MM.1S (cell line): Measurements from ENCODE around the gene IRF6.
"Not testable (repeated sequence)": the region's sequence is repeated elsewhere in the genome, so short reads cannot be mapped to it uniquely, and the experiment has no call there.

Source experiments
- DNase-seq: peaks from one replicate; pipeline ENCODE4 v3.0.0-alpha.2; 2015
- H2AFZ ChIP-seq: fragments of 300-600 bp; sonication (generic); 2 replicates; pipeline ENCODE4 v1.6.0; 2016; ENCODE audit warnings: antibody characterized with exemption, low read length
- H3F3A ChIP-seq: fragments of 300-600 bp; sonication (generic); 2 replicates; pipeline ENCODE4 v1.6.1; 2016; ENCODE audit warnings: mild to moderate bottlenecking, antibody characterized with exemption, low read length, moderate library complexity, mixed read lengths; ENCODE audit not compliant: insufficient read depth
- H3K27ac ChIP-seq: fragments of 300-600 bp; sonication (generic); 2 replicates; pipeline ENCODE4 v1.5.1; 2016; ENCODE audit warnings: mild to moderate bottlenecking, low read length
- H3K27me3 ChIP-seq: fragments of 300-600 bp; sonication (generic); replicated peaks from 2 replicates; pipeline ENCODE4 v1.6.0; 2016; ENCODE audit warnings: low read length; ENCODE audit not compliant: insufficient read depth
- H3K36me3 ChIP-seq: fragments of 300-600 bp; sonication (generic); replicated peaks from 2 replicates; pipeline ENCODE4 v1.6.1; 2016; ENCODE audit warnings: mild to moderate bottlenecking, low read length, mixed read lengths; ENCODE audit not compliant: insufficient read depth
- H3K4me1 ChIP-seq: fragments of 300-600 bp; sonication (generic); 2 replicates; pipeline ENCODE4 v1.6.1; 2016; ENCODE audit warnings: low read length, mixed read lengths
- H3K4me2 ChIP-seq: fragments of 300-600 bp; sonication (generic); 2 replicates; pipeline ENCODE4 v1.6.0; 2016; ENCODE audit warnings: low read depth, low read length
- H3K4me3 ChIP-seq: fragments of 300-600 bp; sonication (generic); 2 replicates; pipeline ENCODE4 v1.5.1; 2016; ENCODE audit warnings: low read length, mixed read lengths
- H3K79me2 ChIP-seq: fragments of 300-600 bp; sonication (generic); 2 replicates; pipeline ENCODE4 v1.6.1; 2016; ENCODE audit warnings: mixed run types, low read length, mixed read lengths
- H3K9ac ChIP-seq: fragments of 300-600 bp; sonication (generic); 2 replicates; pipeline ENCODE4 v1.6.1; 2016; ENCODE audit warnings: low read length, mixed read lengths
- H3K9me2 ChIP-seq: fragments of 300-600 bp; sonication (generic); replicated peaks from 2 replicates; pipeline ENCODE4 v1.6.1; 2016; ENCODE audit warnings: mild to moderate bottlenecking, low read length, mixed read lengths; ENCODE audit not compliant: insufficient read depth
- H3K9me3 ChIP-seq: fragments of 300-600 bp; sonication (generic); replicated peaks from 2 replicates; pipeline ENCODE4 v1.6.1; 2016; ENCODE audit warnings: mild to moderate bottlenecking, low read length, mixed read lengths; ENCODE audit not compliant: insufficient read depth
- H4K20me1 ChIP-seq: fragments of 300-600 bp; sonication (generic); 2 replicates; pipeline ENCODE4 v1.6.1; 2016; ENCODE audit warnings: mild to moderate bottlenecking, low read length, moderate library complexity, mixed read lengths; ENCODE audit not compliant: insufficient read depth
- EZH2 ChIP-seq: fragments of 300-600 bp; sonication (generic); optimal IDR thresholded peaks from 2 replicates; pipeline ENCODE3; 2017; ENCODE audit warnings: low read depth, mild to moderate bottlenecking, antibody characterized with exemption, low read length, mixed read lengths
- EZH2phosphoT487 ChIP-seq: fragments of 300-600 bp; sonication (generic); IDR thresholded peaks from 2 replicates; pipeline ENCODE4 v1.6.1; 2018; ENCODE audit warnings: antibody characterized with exemption, low read length
- TF ChIP-seq, protein P1 (sequence below): fragments of 300-600 bp; sonication (generic); IDR thresholded peaks from 2 replicates; pipeline ENCODE4 v1.5.1; 2016; ENCODE audit warnings: antibody characterized with exemption, low read length, mixed read lengths

Gene IRF6

DNA sequence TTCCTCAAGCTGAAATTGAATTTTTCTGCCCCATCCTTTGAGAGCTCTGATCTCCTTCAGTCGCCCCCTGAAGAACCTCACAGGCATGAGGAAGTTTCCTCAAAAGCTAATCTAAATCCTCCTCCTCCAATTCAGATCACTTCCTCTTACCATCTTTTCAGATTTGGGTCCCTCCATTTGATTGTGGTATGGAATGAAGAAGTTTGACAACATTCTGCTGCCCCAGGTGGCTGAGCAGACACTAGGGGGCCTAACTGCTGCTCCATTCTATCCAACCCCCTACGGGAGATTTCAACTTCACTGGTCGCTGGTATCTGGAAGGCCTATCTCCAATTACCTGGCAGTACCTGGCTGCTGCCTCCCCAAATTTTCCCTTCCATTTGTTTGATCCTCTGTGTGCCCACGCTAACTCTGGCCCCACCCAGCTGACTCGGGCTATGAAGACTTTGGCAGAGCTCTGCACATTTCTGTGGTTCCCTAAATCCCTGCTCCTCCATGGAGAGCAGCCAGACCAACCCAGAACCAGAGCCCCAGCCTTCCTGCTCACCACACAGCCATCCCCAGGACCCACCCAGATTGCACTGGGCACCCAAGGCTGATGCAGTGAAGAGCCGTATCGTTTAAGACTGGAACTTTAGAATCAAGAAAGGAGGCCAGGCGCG, 7.8 kb downstream of the IRF6 start:
- Histone ChIP-seq H3K4me2 (no peak overlapping the region), H3K27me3 (no peaks in the 10 kb centered on the region), H2AFZ (no peak overlapping the region), H4K20me1 (no peaks in the 10 kb centered on the region), H3K79me2 (no peaks in the 10 kb centered on the region), H3F3A (no peaks in the 10 kb centered on the region), H3K4me3 (no peak overlapping the region), H3K36me3 (no peaks in the 10 kb centered on the region), H3K9me2 (no peaks in the 10 kb centered on the region), H3K27ac (no peak overlapping the region), H3K9ac (no peak overlapping the region), H3K4me1 (no peaks in the 10 kb centered on the region), H3K9me3 (no peaks in the 10 kb centered on the region)
- DNase-seq: no peak
- TF ChIP-seq EZH2: no peak
- TF ChIP-seq, protein P1, sequence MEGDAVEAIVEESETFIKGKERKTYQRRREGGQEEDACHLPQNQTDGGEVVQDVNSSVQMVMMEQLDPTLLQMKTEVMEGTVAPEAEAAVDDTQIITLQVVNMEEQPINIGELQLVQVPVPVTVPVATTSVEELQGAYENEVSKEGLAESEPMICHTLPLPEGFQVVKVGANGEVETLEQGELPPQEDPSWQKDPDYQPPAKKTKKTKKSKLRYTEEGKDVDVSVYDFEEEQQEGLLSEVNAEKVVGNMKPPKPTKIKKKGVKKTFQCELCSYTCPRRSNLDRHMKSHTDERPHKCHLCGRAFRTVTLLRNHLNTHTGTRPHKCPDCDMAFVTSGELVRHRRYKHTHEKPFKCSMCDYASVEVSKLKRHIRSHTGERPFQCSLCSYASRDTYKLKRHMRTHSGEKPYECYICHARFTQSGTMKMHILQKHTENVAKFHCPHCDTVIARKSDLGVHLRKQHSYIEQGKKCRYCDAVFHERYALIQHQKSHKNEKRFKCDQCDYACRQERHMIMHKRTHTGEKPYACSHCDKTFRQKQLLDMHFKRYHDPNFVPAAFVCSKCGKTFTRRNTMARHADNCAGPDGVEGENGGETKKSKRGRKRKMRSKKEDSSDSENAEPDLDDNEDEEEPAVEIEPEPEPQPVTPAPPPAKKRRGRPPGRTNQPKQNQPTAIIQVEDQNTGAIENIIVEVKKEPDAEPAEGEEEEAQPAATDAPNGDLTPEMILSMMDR: no peak

DNA sequence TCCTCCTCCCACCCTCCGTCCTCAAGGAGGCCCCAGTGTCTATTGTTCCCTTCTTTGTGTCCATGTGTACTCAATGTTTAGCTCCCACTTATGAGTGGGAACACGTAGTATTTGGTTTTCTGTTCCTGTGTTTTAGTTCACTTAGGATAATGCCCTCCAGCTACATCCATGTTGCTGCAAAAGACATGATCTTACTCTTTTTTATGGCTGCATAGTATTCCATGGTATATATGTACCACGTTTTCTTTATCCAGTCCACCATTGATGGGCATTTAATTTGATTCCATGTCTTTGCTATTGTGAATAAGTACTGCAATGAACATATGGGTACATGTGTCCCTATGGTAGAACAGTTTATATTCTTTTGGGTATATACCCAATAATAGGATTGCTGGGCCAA, 12.2 kb downstream of the IRF6 start:
- H3K36me3 ChIP-seq, H3K4me3 ChIP-seq, H2AFZ ChIP-seq, H3K9me3 ChIP-seq, DNase-seq, H3K4me2 ChIP-seq, H3F3A ChIP-seq, H3K9me2 ChIP-seq, H4K20me1 ChIP-seq, H3K27me3 ChIP-seq, H3K27ac ChIP-seq, H3K4me1 ChIP-seq, H3K9ac ChIP-seq, H3K79me2 ChIP-seq: not testable (repeated sequence)

DNA sequence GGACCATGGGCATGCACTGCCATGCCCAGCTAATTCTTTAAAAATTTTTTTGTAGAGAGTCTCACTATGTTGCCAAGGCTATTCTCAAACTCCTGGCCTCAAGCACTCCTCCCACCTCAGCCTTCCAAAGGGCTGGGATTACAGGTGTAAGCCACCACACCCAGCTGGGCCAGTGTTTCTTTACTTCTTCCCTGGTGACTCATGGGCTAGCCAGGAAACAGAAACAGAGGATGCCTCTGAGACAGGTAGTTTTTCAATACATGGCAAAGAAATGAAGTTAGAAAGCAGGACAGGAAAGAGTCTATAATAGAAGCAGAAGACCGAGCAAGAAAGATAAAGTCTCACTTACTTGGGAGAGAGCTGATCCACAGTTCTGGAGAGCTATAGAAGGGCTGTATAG, 14.0 kb downstream of the IRF6 start:
- Histone ChIP-seq H3K9ac (no peak overlapping the region), H3K4me3 (no peak overlapping the region), H3K36me3 (no peaks in the 10 kb centered on the region), H3K9me3 (no peaks in the 10 kb centered on the region), H3K27ac (no peak overlapping the region), H3F3A (no peaks in the 10 kb centered on the region), H3K9me2 (no peaks in the 10 kb centered on the region), H4K20me1 (no peaks in the 10 kb centered on the region), H2AFZ (no peak overlapping the region), H3K4me2 (no peak overlapping the region), H3K79me2 (no peaks in the 10 kb centered on the region), H3K27me3 (no peaks in the 10 kb centered on the region), H3K4me1 (no peaks in the 10 kb centered on the region)
- DNase-seq: no peak
- no peak for TF ChIP-seq EZH2
- TF ChIP-seq EZH2phosphoT487: no peak
- TF ChIP-seq, protein P1: no peak

DNA sequence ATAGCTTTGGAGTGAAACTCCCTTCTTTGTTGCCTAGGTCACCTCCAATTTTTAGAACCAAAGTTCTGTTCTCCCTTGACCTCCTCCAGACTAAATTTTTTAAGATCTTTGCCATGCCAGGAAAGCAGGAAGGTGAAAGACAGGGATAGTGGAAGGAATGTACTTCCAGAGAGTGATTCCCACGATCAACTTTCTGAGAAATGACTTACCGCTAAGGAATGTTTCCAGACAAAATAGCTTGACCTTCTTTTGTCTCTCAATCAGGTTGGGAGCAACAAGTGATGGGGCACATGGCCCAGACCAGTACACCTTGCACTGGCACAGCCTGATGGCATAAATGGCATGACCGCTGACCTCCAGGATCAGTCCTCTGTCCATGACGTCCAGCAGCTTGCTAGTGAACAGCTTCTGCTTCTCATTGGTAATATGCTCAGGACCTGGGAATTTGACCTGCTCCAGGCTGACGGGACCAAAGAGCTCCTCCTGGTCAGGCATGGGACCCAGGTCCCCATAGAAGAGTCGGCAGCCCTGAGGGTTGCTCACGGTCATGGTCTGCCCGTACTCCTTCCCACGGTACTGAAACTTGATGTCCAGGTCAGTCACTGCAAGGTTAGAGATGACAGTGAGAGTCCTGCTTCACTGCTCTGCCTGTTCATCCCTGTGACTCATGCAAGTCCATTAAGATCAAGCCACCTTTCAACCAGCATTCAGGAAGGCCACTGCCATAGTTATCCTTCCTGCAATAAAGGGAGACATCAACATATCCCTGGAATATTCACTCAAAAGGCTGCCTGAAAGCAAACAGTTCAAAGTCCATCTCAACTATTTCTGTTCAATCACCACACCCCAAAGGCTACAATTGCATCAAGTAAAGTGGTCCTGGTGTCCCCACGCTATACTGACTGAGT, 15.4 kb downstream of the IRF6 start:
- H3K27me3 ChIP-seq: no peaks in the 10 kb centered on the region
- no peak overlapping the region for H3K27ac ChIP-seq
- no peak overlapping the region for H2AFZ ChIP-seq
- H3K9me2 ChIP-seq: no peaks in the 10 kb centered on the region
- H3K9me3 ChIP-seq: no peaks in the 10 kb centered on the region
- no peaks in the 10 kb centered on the region for H3F3A ChIP-seq
- H3K4me3 ChIP-seq: no peak overlapping the region
- TF ChIP-seq EZH2 (no peak), EZH2phosphoT487 (no peak)
- TF ChIP-seq, protein P1: no peak
- H3K36me3 ChIP-seq: no peaks in the 10 kb centered on the region
- H3K79me2 ChIP-seq: no peaks in the 10 kb centered on the region
- no peak overlapping the region for H3K9ac ChIP-seq
- no peak overlapping the region for H3K4me2 ChIP-seq
- H3K4me1 ChIP-seq: no peaks in the 10 kb centered on the region
- no peaks in the 10 kb centered on the region for H4K20me1 ChIP-seq
- no peak for DNase-seq
